HG03558 (cell line): Measurements from ENCODE around the gene FAM107A.

Experiments used
- ATAC-seq: cut with Tn5 transposase; IDR thresholded peaks from one replicate; pipeline ENCODE4 v1.9.1; 2021; ENCODE audit warnings: moderate number of reproducible peaks; ENCODE audit not compliant: unreplicated experiment; ENCODE audit errors: extremely low read depth

The FAM107A gene

GRCh38 chr3:58569287-58570001 is 7.7 kb downstream of the FAM107A start:
- ATAC-seq, result no peak

- no peak for ATAC-seq
Observed at GRCh38 chr3:58568572-58569286, 8.5 kb downstream of the FAM107A start.

- no peak for ATAC-seq
Observed at GRCh38 chr3:58567251-58567515, 10.0 kb downstream of the FAM107A start.

GRCh38 chr3:58566398-58567250 is 10.6 kb downstream of the FAM107A start:
- no peak for ATAC-seq

DNA sequence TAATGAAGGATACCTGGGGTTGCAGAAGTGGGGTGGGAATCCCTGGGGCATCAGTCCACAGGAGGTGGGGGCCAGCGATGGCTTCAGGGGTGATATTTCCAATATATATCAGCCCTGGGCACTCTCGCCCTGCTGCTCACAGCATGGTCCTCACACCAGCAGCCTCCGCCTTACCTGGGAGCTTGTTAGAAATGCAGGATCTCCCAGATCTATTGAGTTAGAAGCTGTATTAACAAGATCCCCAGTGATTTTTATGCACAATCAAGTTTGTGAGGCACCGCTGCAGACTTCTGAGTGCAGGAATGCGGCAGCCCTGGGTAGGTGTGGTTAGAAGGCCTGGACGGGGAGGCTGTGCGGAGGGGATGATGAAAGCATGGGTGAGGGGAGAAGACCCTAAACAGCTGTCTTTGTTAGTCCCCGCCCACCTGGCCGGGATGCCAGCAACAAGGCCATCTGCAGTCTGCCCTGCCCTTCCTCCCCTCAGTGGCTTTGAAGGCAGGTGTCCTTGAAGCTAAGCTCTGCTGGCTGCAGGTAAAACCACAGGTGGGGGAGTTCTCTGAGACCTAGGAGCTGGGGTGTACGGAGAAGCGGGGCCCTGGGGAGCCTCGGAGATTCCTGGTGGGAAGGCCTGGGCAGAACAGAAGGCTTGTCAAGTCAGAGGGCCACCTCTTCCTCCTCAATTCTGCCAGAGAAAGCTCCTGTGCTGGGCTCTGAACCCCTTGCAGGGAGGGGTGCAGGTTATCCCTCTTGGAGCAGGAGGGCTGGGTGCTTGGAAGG is 11.4 kb downstream of the FAM107A start:
- no peak for ATAC-seq

DNA sequence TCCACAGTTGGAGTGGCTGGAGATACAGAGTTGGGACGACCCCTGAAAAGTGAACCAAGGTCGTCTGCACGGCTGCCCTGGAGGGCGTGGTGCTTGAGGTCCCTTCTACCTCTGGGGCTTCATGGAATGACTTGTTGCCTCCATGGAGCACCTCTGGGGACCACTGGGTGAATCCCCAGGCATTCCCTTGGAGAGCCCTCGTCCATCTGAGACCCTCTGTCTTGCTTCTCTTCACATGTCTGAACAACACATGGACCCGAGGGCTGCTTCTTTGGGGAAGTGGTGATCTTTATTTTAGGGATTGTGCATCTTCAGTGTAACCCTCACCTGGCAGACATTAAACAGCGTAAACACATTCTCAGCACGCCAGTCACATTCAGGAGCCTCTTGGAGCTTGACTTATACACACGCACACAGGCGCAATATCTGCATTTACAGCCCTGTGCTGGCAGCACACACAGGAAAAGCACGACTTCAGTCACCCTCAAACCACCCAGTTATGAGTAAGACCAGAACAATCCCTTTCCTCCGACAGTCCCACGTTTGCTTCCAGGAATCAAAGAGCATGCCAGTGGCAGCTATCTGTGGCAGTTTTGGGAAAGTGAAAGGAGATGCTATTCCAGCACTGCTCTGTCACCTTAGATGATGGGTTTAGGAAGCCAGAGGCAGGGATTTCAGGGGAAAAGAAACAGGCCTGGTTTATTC is 12.6 kb downstream of the FAM107A start:
- no peak for ATAC-seq

GRCh38 chr3:58564054-58564453 is 13.1 kb downstream of the FAM107A start:
- ATAC-seq, result no peak

- no peak for ATAC-seq
Observed at GRCh38 chr3:58563386-58564035, 13.7 kb downstream of the FAM107A start.

DNA sequence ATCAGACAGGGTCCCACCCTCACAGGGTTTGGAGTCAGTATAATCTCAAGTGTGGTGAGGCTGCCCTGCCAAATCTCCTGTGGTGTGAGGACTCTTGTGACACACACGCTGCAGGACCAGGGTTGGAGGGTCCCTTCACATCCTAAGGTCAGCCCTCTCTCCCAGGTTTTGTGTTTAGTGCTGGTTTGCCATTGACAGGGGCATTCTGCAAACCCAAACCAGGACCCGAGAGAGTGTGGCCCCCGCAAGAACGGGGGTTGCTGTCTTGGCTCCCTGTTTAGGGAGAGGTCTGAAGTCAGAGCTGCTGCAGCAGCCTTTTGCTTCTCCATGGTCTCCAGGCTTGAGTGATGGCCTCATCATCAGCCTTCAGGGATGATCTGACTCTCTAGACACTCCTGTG is 14.7 kb downstream of the FAM107A start:
- no peak for ATAC-seq

DNA sequence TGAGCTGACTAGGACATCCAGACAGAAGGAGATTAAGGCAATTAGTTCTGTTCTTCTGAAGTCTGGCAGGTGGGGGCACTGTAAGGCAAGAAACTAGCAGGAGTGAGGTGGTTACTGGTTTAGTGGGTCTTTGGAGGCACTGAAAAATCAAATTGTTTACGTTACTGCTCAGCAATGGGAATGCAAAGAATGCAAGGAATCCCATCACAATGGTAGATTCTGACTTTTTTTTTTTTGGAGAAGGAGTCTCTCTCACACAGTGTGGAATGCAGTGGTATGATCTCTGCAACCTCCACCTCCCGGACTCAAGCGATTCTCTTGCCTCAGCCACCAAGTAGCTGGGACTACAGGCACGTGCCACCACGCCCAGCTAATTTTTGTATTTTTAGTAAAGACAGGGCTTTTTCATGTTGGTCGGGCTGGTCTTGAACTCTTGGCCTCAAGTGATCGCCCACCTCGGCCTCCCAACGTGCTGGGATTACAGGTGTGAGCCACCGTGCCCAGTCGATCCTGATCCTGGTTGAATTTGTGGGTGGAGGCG is 16.4 kb downstream of the FAM107A start:
- ATAC-seq, result no peak

GRCh38 chr3:58559586-58559985 is 17.6 kb downstream of the FAM107A start:
- no peak for ATAC-seq

- no peak for ATAC-seq
Observed at GRCh38 chr3:58557491-58557890, 19.7 kb downstream of the FAM107A start.

DNA sequence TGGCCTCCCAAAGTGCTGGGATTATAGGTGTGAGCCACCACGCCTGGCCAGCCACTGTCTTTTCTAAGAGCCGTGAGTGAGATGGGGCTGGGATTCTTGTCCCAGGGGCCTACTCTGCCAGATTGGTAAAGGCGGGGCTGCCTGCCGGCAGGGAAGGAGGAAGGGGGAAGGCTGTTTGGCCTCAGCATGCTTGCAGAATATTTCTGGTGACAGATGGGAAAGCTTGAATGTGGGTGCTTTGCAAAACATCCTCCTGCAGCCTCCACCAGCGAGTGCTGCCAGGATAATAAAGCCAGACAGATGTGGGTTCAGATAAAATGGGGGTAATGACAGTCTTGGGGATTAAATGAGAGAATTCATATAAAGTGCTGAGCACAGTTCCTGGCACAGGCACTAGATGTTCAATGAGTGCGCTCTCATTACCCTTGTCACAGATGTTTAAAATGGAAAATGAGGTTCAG is 20.4 kb downstream of the FAM107A start:
- no peak for ATAC-seq

DNA sequence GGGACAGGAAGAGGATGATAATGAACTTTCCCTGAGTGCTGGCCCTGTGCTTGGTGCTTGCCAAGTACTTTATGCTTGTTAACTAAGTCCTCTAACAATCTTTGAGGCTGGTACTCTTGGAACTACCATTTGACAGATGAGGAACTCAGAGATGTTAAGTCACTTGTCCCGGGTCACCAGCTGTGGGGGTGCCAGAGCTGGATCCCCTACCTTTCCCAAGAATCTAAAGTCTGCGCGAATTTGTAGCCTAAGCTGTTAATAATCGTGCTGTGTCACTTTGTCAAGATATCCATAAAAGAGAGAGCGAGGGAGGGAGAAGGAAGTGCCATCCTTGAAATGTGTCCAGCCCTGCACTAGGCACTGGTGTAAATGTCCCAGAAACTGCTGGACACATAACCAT is 21.2 kb downstream of the FAM107A start:
- ATAC-seq, result no peak

DNA sequence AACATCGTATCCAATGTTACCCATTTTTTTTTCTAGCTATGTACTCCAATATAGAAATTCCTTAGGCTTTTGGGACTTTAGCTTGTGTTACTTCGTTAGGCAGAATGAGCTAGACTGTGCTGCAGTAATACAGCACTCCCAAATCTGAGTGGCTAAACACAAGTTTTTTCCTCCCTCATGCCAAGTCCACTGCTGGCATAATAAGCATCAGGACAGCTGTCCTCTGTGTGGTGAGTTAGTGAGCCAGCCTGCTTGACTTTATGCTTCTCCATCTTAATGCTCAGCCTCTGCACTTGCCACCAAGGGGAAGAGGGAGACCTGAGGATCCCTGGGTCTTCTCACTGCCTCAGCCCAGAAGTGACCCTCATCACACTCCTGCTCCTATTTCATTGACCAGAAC is 22.0 kb downstream of the FAM107A start:
- no peak for ATAC-seq

- ATAC-seq, result no peak
Observed at GRCh38 chr3:58553003-58553402, 24.2 kb downstream of the FAM107A start.

DNA sequence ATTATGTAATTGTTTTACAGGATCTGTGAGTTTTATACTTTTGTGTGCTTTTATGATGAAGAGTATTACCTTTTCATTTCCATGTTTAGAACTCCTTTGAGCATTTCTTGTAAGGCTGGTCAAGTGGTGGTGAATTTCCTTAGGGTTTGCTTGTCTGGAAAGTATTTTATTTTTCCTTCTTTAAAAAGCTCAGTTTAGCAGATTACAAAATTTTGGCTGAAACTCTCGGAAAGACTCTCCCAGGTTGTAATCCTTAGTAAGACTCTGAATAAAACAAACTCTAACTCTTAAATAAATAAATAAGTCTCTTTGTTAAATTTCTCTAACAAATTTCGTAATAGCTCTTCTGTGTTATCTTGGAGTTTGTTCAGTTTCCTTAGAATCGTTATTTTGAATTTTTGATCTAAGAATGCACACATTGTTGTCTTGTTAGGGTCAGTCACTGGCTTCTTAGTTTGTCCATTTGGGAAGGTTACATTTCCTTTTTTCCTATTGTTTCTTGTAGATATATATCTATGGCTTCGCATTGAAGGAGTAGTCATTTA is 25.5 kb downstream of the FAM107A start:
- no peak for ATAC-seq

- ATAC-seq, result no peak
Observed at GRCh38 chr3:58544541-58544940, 32.6 kb downstream of the FAM107A start.
